Endothelial cell of umbilical vein (primary cell): ENCODE results near the gene MAGI1. TPM values are rescaled to one million over a fixed set of nuclear protein-coding genes. Genes with fewer than 3 reads are reported as not detected.

Source experiments
- BruUV-seq: library from RNA; stranded (reverse); fragments of 400-500 nt; replicated peaks from 2 replicates; lab custom pipeline; 2021; lab: Mats Ljungman, UMichigan
- CTCF ChIA-PET: fragments of 300-600, 350-600 bp; sonication (Branson Sonifier 250); formaldehyde crosslinking; loops from one replicate; lab custom pipeline; 2021; ENCODE audit warnings: antibody characterized with exemption, inconsistent platforms; lab: Charles Lee
- POLR2A ChIA-PET: fragments of 300-600, 350-600 bp; sonication (Branson Sonifier 250); formaldehyde crosslinking; loops from one replicate; lab custom pipeline; 2021; ENCODE audit warnings: antibody characterized with exemption, inconsistent platforms; lab: Charles Lee
- DNase-seq: peaks from one replicate; pipeline ENCODE4 v3.0.0-alpha.2; 2011; ENCODE audit warnings: low read depth, low spot score
- FAIRE-seq: peaks from 2 replicates; lab custom pipeline; 2011; peaks lifted over from hg19 to GRCh38; lab: Jason Lieb, UNC
- H2AFZ ChIP-seq: 2 replicates; pipeline ENCODE4 v1.6.0; 2012; ENCODE audit warnings: low read depth, low read length, control low read depth, inconsistent platforms
- H3K27ac ChIP-seq: 2 replicates; pipeline ENCODE4 v1.5.1; 2011; ENCODE audit warnings: low read depth, mild to moderate bottlenecking, control low read depth, low read length, moderate library complexity; ENCODE audit not compliant: insufficient read depth
- H3K27me3 ChIP-seq, 2 experiments: 2 replicates each; pipeline versions ENCODE4 v1.6.0 to v1.6.1; 2011; ENCODE audit warnings: low read length in 2 of 2, mixed read lengths in 1 of 2; ENCODE audit not compliant: control insufficient read depth in 2 of 2, insufficient read depth in 2 of 2
- H3K36me3 ChIP-seq, 2 experiments: 2 replicates in 1 of 2; 3 replicates in 1 of 2; pipeline ENCODE4 v1.5.1; 2011; ENCODE audit warnings: low read length in 2 of 2, mild to moderate bottlenecking in 1 of 2, moderate library complexity in 1 of 2; ENCODE audit not compliant: control insufficient read depth in 2 of 2, insufficient read depth in 2 of 2; ENCODE audit errors: extremely low read depth in 1 of 2
- H3K4me1 ChIP-seq: 3 replicates; pipeline ENCODE4 v1.5.1; 2011; ENCODE audit warnings: mild to moderate bottlenecking, low read length; ENCODE audit not compliant: control insufficient read depth, insufficient read depth; ENCODE audit errors: extremely low read depth
- H3K4me2 ChIP-seq: 2 replicates; pipeline ENCODE4 v1.6.1; 2011; ENCODE audit warnings: low read length, control low read depth, mixed read lengths; ENCODE audit not compliant: insufficient read depth
- H3K4me3 ChIP-seq, 3 experiments: fragments of 200-600 bp in 1 of 3; sonication (generic), shearing (Covaris generic) in 1 of 3; replicated peaks in 1 of 3; 2 replicates each; pipeline ENCODE4 v1.5.1; 2011 to 2016; ENCODE audit warnings: control low read depth in 3 of 3, low read length in 3 of 3, mild to moderate bottlenecking in 2 of 3, inconsistent platforms in 1 of 3, low read depth in 1 of 3, moderate library complexity in 1 of 3; ENCODE audit not compliant: insufficient read depth in 1 of 3
- H3K79me2 ChIP-seq: 2 replicates; pipeline ENCODE4 v1.6.0; 2012; ENCODE audit warnings: low read length, inconsistent platforms; ENCODE audit not compliant: control insufficient read depth, insufficient read depth
- H3K9ac ChIP-seq: replicated peaks from 2 replicates; pipeline ENCODE3; 2011; ENCODE audit warnings: low read length, control low read depth; ENCODE audit not compliant: insufficient read depth; ENCODE audit errors: extremely low read depth
- H3K9me1 ChIP-seq: replicated peaks from 3 replicates; pipeline ENCODE4 v1.6.0; 2011; ENCODE audit warnings: mild to moderate bottlenecking, low read length; ENCODE audit not compliant: control insufficient read depth, insufficient read depth; ENCODE audit errors: extremely low read depth
- H3K9me3 ChIP-seq: replicated peaks from 2 replicates; pipeline ENCODE4 v1.5.1; 2012; ENCODE audit warnings: low read length, inconsistent platforms; ENCODE audit not compliant: control insufficient read depth, insufficient read depth
- H4K20me1 ChIP-seq: replicated peaks from 2 replicates; pipeline ENCODE3; 2011; ENCODE audit warnings: mild to moderate bottlenecking, low read length; ENCODE audit not compliant: control insufficient read depth, insufficient read depth; ENCODE audit errors: extremely low read depth
- EZH2 ChIP-seq: IDR thresholded peaks from 2 replicates; pipeline ENCODE4 v1.6.1; 2012; ENCODE audit warnings: borderline replicate concordance, low read depth, mild to moderate bottlenecking, moderate library complexity, low read length, inconsistent platforms; ENCODE audit not compliant: severe bottlenecking
- FOS ChIP-seq: IDR thresholded peaks from 2 replicates; pipeline ENCODE4 v1.6.1; 2011; ENCODE audit warnings: mild to moderate bottlenecking, low read length, moderate library complexity, borderline replicate concordance; ENCODE audit not compliant: insufficient read depth
- GATA2 ChIP-seq: IDR thresholded peaks from 2 replicates; pipeline ENCODE4 v1.7.0; 2011; ENCODE audit warnings: low read depth, mild to moderate bottlenecking, moderate library complexity, mixed read lengths, low read length; ENCODE audit not compliant: insufficient read length, insufficient read depth
- JUN ChIP-seq: IDR thresholded peaks from 2 replicates; pipeline ENCODE4 v1.6.1; 2011; ENCODE audit warnings: borderline replicate concordance, low read depth; ENCODE audit not compliant: insufficient read length, insufficient read depth
- MYC ChIP-seq: IDR thresholded peaks from one replicate; pipeline ENCODE4 v1.6.1; 2011; ENCODE audit warnings: mild to moderate bottlenecking, low read depth, low read length
- POLR2A ChIP-seq: IDR thresholded peaks from 2 replicates; pipeline ENCODE4 v1.6.1; 2012; ENCODE audit warnings: low read depth, mild to moderate bottlenecking, control low read depth, low read length
- POLR2AphosphoS5 ChIP-seq: IDR thresholded peaks from 2 replicates; pipeline ENCODE4 v1.6.1; 2012; ENCODE audit warnings: low read depth, mild to moderate bottlenecking, control low read depth, low read length, moderate library complexity; ENCODE audit not compliant: insufficient read depth
- dilution Hi-C: fragments of 300-500 bp; cut with MboI; formaldehyde crosslinking; loops from one replicate; pipeline ENCODE4 v1.15.0; 2019; ENCODE audit warnings: low sequenced_read_pairs; ENCODE audit not compliant: extremely low pct_ligation_motif_present
- intact Hi-C: fragments of 100-400 bp; cut with micrococcal nuclease; formaldehyde crosslinking; loops from one replicate; pipeline ENCODE4 v1.10.0; 2022
- polyA plus RNA-seq, 4 experiments: library from polyadenylated mRNA; depleted of rRNA in 3 of 4; stranded (reverse) in 3 of 4; unstranded in 1 of 4; fragments of >200 nt; gene quantifications; 2 replicates each; pipeline versions ENCODE4 v1.2.1 to v1.2.3, GENCODE V29; 2011 to 2012; ENCODE audit warnings: missing spikeins in 1 of 4
- total RNA-seq: library from RNA; stranded (reverse); gene quantifications from 2 replicates; pipeline ENCODE4 v1.2.3, GENCODE V29; 2021
- TF ChIP-seq, protein P1 (sequence below): IDR thresholded peaks from 2 replicates; pipeline ENCODE4 v1.6.1; 2011; ENCODE audit not compliant: insufficient read depth, insufficient read length
- TF ChIP-seq, protein P2 (sequence below), 2 donors: IDR thresholded peaks; 1 replicate in 1 of 2; 2 replicates in 1 of 2; pipeline ENCODE4 v1.5.1; 2011; ENCODE audit warnings: low read length in 2 of 2, mild to moderate bottlenecking in 2 of 2, moderate library complexity in 2 of 2, control low read depth in 1 of 2, inconsistent platforms in 1 of 2, low read depth in 1 of 2; ENCODE audit not compliant: insufficient read depth in 1 of 2; ENCODE audit errors: extremely low read depth in 1 of 2

The MAGI1 gene
- total and polyA plus RNA-seq, 2 donors (not counting 3 experiments of a cell fraction or from before 2014, with no cell fraction given): 10.1 to 47.9 TPM

- Histone ChIP-seq H3K4me1 (no peaks in the 10 kb centered on the region), H4K20me1 (peaks cover 2% of the 10 kb centered on the region), H3K9me1 (no peaks in the 10 kb centered on the region), H3K4me3 (no peak overlapping the region), H3K9ac (no peak overlapping the region), H3K27ac (no peak overlapping the region), H3K79me2 (no peaks in the 10 kb centered on the region), H3K27me3 (no peaks in the 10 kb centered on the region), H2AFZ (no peak overlapping the region), H3K9me3 (no peaks in the 10 kb centered on the region), H3K36me3 (no peaks in the 10 kb centered on the region), H3K4me2 (no peak overlapping the region)
- no TSS peak for BruUV-seq
- FAIRE-seq: no peak
- no peak for DNase-seq
- ChIA-PET CTCF (interaction anchor here (1.0 to 1.5 kb wide), 3 partner anchors 12 to 50 kb away, joined by 4 to 6 read pairs (median 5); no protein-coding TSS in a partner anchor), POLR2A (no interaction called here)
- intact Hi-C loops (no loop called here), dilution Hi-C loops (no loop called here)
- TF ChIP-seq JUN (no peak), GATA2 (no peak), EZH2 (no peak), POLR2AphosphoS5 (no peak), POLR2A (no peak), FOS (no peak), MYC (no peak)
- TF ChIP-seq, protein P1, sequence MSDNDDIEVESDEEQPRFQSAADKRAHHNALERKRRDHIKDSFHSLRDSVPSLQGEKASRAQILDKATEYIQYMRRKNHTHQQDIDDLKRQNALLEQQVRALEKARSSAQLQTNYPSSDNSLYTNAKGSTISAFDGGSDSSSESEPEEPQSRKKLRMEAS: no peak
- TF ChIP-seq, protein P2, sequence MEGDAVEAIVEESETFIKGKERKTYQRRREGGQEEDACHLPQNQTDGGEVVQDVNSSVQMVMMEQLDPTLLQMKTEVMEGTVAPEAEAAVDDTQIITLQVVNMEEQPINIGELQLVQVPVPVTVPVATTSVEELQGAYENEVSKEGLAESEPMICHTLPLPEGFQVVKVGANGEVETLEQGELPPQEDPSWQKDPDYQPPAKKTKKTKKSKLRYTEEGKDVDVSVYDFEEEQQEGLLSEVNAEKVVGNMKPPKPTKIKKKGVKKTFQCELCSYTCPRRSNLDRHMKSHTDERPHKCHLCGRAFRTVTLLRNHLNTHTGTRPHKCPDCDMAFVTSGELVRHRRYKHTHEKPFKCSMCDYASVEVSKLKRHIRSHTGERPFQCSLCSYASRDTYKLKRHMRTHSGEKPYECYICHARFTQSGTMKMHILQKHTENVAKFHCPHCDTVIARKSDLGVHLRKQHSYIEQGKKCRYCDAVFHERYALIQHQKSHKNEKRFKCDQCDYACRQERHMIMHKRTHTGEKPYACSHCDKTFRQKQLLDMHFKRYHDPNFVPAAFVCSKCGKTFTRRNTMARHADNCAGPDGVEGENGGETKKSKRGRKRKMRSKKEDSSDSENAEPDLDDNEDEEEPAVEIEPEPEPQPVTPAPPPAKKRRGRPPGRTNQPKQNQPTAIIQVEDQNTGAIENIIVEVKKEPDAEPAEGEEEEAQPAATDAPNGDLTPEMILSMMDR (IDR thresholded peaks at IDR 0.05; ENCODE audit: extremely low read depth in 1 of 2, insufficient read depth in 1 of 2, low read depth in 1 of 2, low read length in 2 of 2): no peak
Observed at GRCh38 chr3:65701516-65701915, 337.2 kb downstream of the MAGI1 start.
